NB4 (cell line): ENCODE results near the gene ANGEL2.
"Not testable (repeated sequence)": the region's sequence is repeated elsewhere in the genome, so short reads cannot be mapped to it uniquely, and the experiment has no call there.

Experiments
- DNase-seq: peaks from one replicate; pipeline ENCODE4 v3.0.0; 2010; ENCODE audit warnings: low read depth
- H3K4me3 ChIP-seq: one replicate; pipeline ENCODE4 v1.5.1; 2011; ENCODE audit warnings: mild to moderate bottlenecking, low read depth, low read length, moderate library complexity
- MYC ChIP-seq: IDR thresholded peaks from 2 replicates; pipeline ENCODE4 v1.6.1; 2011; ENCODE audit warnings: low read depth, low read length
- POLR2A ChIP-seq: IDR thresholded peaks from 2 replicates; pipeline ENCODE4 v1.6.1; 2011; ENCODE audit warnings: mild to moderate bottlenecking; ENCODE audit not compliant: insufficient read length; ENCODE audit errors: extremely low read depth
- TF ChIP-seq, protein P1 (sequence below): IDR thresholded peaks from one replicate; pipeline ENCODE4 v1.5.1; 2012; ENCODE audit warnings: low read depth, low read length
- TF ChIP-seq, protein P2 (sequence below): IDR thresholded peaks from 2 replicates; pipeline ENCODE4 v1.6.1; 2011; ENCODE audit warnings: low read depth, low read length

ANGEL2 gene

DNA sequence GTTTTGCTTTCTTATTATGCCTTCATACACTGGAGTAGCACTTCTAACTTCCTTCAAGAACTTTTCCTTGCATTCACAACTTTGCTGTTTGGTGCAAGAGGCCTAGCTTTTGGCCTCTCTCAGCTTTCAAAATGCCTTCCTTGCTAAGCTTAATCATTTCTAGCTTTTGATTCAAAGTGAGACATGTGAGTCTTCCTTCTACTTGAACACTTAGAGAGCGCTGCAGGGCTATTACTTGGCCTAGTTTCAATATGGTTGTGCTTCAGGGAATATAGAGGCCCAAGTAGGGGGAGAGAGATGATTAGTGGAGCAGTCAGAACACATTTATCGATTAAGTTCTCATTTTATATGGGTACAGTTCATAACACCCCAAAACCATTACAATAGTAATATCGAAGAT lies 12.4 kb downstream of the ANGEL2 start:
- TF ChIP-seq, protein P1, sequence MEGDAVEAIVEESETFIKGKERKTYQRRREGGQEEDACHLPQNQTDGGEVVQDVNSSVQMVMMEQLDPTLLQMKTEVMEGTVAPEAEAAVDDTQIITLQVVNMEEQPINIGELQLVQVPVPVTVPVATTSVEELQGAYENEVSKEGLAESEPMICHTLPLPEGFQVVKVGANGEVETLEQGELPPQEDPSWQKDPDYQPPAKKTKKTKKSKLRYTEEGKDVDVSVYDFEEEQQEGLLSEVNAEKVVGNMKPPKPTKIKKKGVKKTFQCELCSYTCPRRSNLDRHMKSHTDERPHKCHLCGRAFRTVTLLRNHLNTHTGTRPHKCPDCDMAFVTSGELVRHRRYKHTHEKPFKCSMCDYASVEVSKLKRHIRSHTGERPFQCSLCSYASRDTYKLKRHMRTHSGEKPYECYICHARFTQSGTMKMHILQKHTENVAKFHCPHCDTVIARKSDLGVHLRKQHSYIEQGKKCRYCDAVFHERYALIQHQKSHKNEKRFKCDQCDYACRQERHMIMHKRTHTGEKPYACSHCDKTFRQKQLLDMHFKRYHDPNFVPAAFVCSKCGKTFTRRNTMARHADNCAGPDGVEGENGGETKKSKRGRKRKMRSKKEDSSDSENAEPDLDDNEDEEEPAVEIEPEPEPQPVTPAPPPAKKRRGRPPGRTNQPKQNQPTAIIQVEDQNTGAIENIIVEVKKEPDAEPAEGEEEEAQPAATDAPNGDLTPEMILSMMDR: no peak
- no peak for TF ChIP-seq MYC
- no peak overlapping the region for H3K4me3 ChIP-seq

DNA sequence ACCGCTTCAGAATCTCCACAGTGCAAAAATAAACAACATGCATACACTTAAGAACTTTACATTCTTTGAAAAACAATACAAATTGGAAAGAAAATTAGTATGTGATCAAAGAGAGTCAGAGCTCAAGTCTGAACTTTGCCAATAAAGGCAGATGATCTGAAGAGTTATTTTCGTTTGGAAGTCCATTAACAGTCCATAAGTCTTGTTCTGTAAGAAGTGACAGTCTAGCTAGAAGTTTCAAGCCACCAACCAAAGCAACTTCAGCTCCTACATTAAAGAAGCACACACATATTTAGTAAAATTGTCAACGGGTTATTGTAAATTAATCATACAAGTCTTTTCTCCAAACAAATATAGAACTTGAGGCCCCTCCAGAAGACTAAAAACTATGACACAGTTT lies 20.7 kb downstream of the ANGEL2 start:
- TF ChIP-seq MYC (no peak), POLR2A (no peak)
- TF ChIP-seq, protein P2, sequence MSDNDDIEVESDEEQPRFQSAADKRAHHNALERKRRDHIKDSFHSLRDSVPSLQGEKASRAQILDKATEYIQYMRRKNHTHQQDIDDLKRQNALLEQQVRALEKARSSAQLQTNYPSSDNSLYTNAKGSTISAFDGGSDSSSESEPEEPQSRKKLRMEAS: no peak
- TF ChIP-seq, protein P1: no peak
- no peak for DNase-seq

More for the DNA sequence above, 12.4 kb downstream of the ANGEL2 start:
- no peak for DNase-seq

DNA sequence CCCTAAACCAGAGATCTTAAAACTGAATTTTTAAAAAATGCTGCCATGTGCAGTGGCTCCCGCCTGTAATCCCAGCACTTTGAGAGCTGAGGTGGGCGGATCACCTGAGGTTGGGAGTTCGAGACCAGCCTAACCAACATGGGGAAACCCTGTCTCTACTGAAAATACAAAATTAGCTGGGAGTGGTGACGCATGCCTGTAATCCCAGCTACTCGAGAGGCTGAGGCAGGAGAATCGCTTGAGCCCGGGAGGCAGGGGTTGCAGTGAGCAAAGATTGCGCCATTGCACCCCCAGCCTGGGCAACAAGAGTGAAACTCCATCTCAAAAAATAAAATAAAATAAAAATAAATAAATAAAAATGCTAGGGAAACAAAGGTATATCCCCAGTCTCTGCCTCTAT lies 21.7 kb downstream of the ANGEL2 start:
- not testable (repeated sequence) for H3K4me3 ChIP-seq, DNase-seq

More for the DNA sequence above, 20.7 kb downstream of the ANGEL2 start:
- H3K4me3 ChIP-seq: no peak overlapping the region

DNA sequence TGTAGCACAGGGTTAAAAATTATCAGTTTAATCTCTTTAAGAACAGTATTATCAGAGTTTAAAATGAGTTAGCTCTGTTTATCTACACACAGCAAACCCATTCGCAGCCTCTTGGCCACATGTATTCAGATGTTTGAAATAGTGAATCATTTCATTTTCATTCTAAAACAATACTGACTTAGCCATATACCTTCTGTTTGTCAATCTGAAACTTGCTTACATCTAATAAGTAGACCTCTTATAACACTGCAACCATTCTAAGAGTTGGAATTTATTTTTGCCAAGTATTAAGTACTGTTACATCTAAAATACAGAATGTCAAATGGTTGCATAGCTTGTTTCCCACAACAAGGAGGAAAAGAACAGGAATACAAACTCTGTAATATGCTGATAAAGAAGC lies 25.4 kb downstream of the ANGEL2 start:
- H3K4me3 ChIP-seq: no peak overlapping the region
- TF ChIP-seq, protein P2: no peak
- no peak for TF ChIP-seq POLR2A
- TF ChIP-seq MYC: no peak
- TF ChIP-seq, protein P1: no peak
- no peak for DNase-seq

DNA sequence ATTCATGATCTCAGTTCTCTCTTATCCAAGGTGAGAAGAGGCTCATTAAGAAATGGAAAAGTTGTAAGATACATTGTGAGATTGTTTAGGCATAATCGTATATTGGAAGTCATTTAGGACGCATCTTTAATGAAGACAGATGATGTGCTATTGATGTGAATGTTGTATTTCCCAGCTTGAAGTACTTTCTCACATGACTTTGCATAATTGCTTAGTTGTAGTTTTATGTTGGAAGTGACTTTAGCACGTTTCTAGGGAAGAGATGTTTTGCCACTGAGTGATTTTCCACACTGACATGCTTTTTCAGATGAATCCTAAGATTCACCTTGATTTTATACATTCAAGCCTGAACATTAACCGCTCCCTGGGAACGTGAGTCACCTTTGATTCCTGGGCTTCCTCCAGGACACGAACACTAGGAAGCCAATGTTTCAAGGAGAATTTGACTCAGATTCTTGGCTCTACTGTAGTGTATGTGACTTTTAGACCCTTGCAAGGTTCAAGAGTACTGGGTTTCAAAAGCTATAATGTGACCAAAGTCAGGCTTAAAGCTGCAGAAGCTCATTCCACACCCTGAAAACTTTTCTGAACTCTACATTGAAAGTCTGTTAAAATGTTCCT lies 27.9 kb downstream of the ANGEL2 start:
- DNase-seq: no peak
- H3K4me3 ChIP-seq: no peak overlapping the region
- TF ChIP-seq, protein P1: no peak
- TF ChIP-seq, protein P2: no peak
- no peak for TF ChIP-seq POLR2A
- TF ChIP-seq MYC: no peak

DNA sequence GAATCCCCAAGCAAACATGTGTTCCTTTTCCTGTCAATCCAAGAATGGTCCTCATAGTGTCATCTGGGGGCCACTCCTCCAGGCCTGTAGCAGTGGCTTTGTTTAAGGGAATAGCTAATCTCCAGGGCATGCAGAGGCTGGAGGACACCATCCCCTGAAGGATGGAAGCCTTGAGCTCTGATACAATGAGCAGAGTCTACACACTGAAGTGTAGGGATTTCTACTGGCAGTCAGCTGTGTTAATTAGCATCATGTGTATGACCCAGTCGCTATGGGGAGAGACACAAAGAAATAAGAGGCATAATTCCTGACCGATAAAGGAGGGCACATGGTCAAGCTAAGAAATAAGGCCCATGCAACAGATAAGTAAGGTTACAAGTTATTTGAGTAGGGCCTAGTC lies 29.1 kb downstream of the ANGEL2 start:
- H3K4me3 ChIP-seq: no peak overlapping the region
- TF ChIP-seq, protein P2: no peak
- no peak for TF ChIP-seq MYC
- TF ChIP-seq, protein P1: no peak
- no peak for TF ChIP-seq POLR2A
- DNase-seq: no peak
